HG03066 (cell line): ENCODE measurements around the gene CDC37.

ENCODE experiments used
- ATAC-seq: cut with Tn5 transposase; IDR thresholded peaks from one replicate; pipeline ENCODE4 v1.9.1; 2021; ENCODE audit warnings: low read depth; ENCODE audit not compliant: unreplicated experiment

The CDC37 gene

GRCh38 chr19:10403137-10404021, at the start of gene CDC37:
TSS of gene CDC37 (minus strand) at chr19:10403542. CDS start at chr19:10403479, 63 bp downstream.
- ATAC-seq: peak; percentile 66

DNA sequence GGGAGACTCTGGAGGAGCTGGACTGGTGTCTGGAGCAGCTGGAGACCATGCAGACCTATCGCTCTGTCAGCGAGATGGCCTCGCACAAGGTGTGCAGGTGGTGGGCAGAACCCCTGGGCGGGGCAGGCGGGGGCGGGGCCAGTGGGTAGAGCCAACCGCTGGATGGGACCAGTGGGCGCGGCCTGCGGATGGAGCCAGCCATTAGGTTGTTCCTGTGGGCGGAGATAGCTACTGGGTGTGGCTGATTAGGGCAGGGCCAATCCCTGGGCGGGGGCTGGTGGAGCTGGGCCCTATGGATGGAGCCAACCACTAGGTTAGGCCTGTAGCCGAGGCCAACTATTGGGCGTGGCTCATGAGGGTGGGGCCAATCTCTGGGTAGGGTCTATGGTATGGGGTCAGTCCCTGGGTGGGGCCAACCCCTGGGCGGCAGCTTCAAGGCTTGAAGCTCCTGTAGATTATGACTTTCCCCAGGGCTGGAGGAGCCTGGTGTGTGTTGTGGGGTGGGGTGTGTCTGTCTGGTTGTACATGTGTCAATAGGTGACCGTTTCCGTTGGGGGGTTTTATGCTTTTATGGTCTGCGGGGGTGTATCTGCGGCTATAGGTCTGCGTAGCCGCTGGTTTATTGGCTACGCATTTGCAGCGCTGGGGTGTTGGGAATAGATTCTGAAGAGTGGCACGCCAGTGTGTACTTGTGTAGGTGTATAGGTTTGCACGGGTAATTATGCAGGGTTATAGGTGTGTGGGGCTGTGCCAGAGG, 47.7 kb upstream of the CDC37 start:
- ATAC-seq: no peak

- no peak for ATAC-seq
These were observed 47.0 kb upstream of the CDC37 start for GRCh38 chr19:10450191-10450852.

DNA sequence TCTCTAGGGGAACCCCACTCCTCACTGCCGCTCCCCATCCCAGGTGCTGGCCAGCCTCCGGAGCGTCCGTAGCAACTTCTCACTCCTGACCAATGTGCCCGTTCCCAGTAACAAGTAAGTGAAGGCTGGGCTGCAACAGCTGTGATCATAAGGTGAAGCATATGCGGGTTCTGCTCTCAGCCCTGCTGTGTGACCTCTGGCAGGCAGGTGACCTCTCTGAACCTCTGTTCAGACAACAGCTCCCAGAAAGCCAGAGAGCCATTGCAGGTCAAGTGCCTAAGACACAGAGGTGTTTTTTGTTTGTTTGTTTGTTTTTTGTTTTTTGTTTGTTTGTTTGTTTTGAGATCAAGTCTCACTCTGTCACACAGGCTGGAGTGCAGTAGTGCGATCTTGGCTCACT, 45.7 kb upstream of the CDC37 start:
- ATAC-seq: no peak

GRCh38 chr19:10442698-10443097, 39.4 kb upstream of the CDC37 start:
- ATAC-seq: no peak

GRCh38 chr19:10439588-10439987, 36.2 kb upstream of the CDC37 start:
- ATAC-seq: no peak

DNA sequence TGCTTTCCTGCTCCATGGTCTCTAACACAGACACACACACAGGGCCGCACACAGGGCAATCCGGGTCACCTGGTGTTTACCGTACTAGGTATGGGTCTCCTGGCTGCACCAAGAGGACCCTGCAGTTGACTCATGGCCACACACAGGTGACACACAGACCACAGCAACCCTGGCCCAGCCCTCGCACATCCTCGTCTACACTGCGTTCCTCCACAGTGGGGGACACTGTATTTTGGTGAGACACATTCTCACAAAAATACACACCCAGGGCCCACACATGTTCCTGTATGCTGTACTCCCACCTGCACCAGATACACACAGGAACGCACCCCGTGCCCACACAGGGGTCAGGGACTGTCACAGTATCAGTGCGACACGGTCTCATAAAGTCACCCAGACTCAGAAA, 29.8 kb upstream of the CDC37 start:
- ATAC-seq: no peak

DNA sequence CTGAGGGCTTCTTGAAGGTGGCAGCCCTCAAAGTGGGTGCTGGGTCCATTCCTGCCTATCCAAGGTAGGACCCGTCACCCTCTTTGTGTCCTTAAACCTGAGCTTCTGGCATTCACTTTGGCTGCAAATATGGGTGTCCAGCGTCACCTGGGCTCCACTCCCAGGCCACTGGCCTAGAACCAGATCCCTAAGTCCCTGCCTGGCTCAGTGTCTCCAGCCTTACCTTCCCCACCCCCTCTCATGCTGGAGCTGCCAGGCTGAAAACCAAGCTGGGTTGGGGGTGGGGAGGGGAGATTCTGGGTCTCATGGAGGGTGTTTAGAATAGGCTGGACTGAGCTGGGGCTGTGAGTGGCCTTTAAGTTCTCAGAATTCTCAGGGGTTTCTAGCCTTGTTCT, 29.4 kb upstream of the CDC37 start:
- no peak for ATAC-seq

- no peak for ATAC-seq
These were observed 28.8 kb upstream of the CDC37 start for GRCh38 chr19:10431943-10432735.

- ATAC-seq: no peak
These were observed 28.1 kb upstream of the CDC37 start for GRCh38 chr19:10431254-10431942.

DNA sequence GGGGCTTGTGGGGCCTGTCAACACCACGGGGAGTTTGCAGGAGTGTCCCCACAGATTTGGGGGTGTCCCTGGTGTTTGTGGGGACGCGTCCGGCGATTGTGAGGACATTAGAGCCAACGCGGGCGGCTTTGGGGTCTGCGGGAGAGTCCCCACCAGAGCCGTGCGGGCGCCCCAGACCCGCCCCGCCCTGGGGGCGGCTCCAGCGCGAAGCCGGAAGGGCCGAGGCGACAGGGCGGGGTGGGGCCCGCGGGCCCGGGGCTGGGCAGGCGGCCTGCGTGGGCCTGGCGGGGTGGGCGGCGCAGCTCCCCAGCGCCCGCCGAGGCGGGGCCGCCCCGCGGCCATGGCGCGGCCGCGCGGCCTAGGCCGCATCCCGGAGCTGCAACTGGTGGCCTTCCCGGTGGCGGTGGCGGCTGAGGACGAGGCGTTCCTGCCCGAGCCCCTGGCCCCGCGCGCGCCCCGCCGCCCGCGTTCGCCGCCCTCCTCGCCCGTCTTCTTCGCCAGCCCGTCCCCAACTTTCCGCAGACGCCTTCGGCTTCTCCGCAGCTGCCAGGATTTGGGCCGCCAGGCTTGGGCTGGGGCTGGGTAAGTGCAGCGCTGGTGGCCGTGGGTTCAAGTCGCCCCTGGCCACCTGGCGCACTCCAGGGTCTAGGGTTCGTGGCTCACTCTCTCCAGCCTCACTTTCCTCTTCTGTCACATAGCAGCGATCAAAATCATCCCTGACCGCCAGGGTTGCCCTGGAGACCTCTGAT, 27.3 kb upstream of the CDC37 start:
- peak; percentile 47 for ATAC-seq

DNA sequence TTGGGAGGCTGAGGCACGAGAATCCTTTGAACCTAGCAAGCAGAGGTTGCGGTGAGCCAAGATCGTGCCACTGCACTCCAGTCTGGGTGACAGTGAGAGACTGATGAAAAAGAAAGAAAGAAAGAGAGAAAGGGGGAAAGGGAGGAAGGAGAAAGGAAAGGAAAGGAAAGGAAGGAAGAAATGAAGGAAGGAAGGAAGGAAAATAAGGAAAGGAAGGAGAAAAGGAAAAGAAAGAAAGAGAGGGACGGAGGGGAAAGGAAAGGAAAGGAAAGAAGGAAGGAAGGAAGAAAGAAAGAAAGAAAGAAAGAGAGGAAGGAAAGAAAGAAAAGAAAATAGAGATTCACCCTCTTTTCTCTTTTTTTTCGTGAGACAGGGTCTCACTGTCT, 25.6 kb upstream of the CDC37 start:
- no peak for ATAC-seq

DNA sequence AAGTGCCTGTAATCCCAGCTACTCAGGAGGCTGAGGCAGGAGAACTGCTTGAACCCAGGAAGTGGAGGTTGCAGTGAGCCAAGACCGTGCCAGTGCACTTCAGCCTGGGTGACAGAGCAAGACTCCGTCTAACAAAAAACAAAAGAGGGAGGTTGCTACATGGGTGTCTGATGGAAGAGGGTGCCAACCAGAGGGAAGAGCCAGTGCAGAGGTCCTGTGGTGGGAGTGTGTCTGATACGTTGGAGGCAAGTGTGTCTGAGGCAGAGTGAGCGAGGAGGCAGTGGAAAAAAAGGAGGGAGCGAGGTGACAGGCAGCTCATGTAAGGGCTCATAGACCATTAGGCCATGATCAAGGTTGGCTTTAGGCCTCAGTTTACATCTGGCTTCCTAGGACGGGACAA, 23.8 kb upstream of the CDC37 start:
- no peak for ATAC-seq

GRCh38 chr19:10424011-10424637, 20.8 kb upstream of the CDC37 start:
- no peak for ATAC-seq

GRCh38 chr19:10422846-10423245, 19.5 kb upstream of the CDC37 start:
- no peak for ATAC-seq

DNA sequence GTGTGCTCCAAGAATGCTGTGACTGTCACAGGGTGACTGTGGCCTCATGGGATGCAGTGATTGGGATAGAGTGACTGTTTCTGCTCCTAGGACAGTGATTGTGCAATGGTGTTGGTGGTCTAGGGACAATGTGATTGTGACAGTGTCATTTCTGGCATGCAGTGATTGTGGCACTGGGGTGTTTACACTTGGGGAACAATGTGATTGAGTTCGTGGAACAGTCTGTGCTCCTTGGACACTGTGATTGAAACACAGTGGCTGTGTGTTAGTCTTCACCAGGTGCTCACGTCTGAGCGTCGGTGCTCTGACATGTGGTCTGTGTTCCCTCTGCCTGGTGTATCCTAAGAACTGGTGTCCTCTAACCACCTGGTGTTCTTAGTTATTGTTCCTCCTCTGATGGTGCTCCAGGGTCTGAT, 18.7 kb upstream of the CDC37 start:
- ATAC-seq: no peak

GRCh38 chr19:10421240-10422045, 18.1 kb upstream of the CDC37 start:
- no peak for ATAC-seq
